GM21825 (cell line): Measurements from ENCODE around the gene SH3BGRL3.
A peak's percentile ranks its signal among the peaks of the same experiment; 100 is the strongest.
"Not testable (repeated sequence)": the region's sequence is repeated elsewhere in the genome, so short reads cannot be mapped to it uniquely, and the experiment has no call there.

Experiments used
- ATAC-seq: cut with Tn5 transposase; IDR thresholded peaks from one replicate; pipeline ENCODE4 v1.9.1; 2021; ENCODE audit warnings: mild to moderate bottlenecking, moderate library complexity; ENCODE audit not compliant: unreplicated experiment

Gene SH3BGRL3

DNA sequence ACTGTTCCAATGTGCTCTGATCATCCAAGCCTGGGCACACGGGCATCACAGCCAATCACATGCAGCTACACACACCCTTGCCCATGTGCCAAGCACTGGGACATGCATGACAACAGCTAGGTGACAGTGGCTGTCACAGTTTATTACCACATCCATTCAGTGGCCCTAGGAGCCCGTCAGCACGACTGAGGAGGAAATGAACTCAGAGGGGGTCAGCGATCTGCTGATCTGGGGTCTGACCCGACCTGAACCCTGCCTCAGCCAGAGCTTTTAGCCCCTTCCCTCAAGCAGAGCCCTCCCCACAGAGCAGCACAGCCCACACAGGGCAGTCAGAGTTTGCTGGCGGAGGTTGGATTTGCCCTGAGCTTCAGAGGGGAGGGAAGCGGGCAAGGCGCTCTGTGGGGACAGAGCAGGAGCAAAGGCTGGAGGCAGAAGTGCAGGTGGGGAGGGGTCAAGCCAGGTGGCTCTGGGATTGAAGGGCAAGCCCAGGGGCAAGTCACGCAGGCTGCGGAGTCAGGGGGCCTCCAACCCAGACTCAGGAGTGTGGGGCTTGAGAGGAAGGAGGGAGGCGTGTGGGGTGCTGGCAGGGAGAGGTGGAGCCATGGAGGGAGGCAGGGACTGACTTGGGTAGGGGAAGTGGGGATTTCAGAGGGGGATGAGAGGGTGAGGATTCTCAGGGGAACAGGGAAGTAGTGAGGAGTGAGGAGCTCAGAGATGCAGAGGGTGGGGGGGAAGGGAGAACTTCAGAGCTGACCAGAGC, 10.4 kb downstream of the SH3BGRL3 start:
- no peak for ATAC-seq

DNA sequence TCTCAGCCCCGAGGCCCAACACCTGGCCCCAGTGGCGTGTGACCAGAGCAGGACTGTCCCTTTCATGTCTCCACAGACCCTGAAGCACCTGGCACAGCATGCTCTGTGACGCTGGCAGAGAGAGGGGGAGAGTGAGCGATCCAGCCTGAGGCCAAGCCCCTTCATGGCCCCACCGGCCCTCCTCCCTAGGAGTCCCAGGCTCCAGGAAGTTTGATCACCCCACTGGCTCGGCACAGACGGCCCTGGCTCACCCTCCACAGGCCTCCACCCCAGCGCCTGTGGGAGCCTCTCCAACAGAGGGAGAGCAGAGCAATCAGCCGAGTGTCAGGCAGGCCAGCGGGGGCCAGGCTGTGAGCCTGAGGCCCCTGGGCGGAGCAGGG, 11.0 kb downstream of the SH3BGRL3 start:
- ATAC-seq, result no peak

DNA sequence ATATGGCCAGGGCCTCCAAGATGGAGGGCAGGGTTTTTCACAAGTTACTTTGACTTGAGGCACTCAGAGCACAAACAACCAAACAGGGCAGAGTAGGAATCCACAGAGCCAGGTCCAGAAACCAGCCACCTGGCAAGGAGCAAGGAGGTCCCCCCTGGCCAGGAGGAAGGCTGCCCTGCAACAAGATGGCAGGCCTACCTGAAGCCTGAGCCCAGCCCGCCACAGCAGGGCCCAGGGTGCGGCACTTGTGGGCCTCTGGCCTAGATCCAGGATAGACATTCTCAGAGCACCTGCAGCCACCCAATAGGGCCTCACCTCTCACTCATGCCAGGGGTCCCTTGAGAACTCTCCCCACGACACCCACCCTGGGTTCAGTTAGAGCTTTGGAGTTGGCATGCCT, 11.5 kb downstream of the SH3BGRL3 start:
- no peak for ATAC-seq

DNA sequence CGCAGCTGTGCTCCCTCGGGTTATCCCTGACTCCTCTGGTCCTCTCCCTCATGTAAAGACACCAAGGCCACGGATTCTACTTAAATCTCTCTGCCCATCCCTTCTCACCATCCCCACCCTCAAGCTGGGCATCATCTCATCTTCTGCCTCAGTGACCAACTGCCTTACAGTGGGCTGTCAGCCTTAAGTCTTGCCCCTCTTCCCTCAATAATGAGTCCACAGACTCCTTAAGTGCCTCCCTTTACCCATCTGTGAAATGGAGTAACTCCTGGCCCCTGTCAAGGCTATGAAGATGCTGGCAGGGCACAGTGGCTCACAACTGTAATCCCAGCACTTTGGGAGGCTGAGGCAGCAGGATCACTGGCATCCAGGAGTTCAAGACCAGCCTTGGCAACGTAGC, 12.1 kb downstream of the SH3BGRL3 start:
- ATAC-seq, result no peak

DNA sequence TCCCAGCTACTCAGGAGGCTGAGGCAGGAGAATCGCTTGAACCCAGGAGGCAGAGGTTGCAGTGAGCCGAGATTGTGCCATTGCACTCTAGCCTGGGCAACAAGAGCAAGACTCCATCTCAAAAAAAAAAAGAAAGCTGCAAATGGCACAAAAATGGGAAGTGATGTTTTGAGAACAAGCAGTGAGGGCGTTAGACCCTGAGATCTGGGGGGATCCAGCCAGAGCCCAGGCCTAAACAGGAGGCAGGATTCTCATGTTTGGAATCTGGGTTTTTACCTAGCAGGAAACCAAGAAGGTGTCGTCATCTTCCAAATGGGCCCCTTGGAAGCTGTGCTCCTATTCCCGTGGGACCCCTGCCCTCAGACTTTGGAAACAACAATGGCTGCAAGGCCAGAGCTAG, 12.8 kb downstream of the SH3BGRL3 start:
- not testable (repeated sequence) for ATAC-seq

DNA sequence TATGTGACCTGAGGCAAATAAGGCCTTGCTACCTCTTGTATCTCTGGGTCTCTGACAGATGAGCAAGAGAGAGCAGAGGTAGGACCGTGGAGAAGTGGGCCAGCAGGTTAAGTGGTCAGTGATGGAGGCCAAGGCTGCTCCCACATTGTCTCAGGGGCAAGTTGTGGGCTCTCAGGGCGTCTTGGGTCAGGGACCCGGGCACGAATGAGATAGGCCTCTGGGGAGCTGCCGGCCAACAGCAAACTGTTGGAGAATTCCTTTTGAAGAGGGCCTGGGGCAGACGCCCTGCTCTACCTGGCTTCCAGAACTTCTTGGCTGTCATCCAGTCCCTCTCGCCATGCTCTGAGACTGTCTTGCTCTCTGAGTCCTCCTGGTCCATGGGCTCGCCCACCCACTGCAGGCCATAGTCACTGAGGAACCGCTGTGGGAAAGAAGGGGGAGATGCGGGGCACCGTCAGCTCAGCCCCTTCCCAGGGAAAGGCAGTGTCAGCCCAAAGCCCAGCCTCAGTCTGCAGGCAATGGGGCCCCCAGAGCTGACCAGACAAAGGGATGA, 14.1 kb downstream of the SH3BGRL3 start:
- no peak for ATAC-seq

DNA sequence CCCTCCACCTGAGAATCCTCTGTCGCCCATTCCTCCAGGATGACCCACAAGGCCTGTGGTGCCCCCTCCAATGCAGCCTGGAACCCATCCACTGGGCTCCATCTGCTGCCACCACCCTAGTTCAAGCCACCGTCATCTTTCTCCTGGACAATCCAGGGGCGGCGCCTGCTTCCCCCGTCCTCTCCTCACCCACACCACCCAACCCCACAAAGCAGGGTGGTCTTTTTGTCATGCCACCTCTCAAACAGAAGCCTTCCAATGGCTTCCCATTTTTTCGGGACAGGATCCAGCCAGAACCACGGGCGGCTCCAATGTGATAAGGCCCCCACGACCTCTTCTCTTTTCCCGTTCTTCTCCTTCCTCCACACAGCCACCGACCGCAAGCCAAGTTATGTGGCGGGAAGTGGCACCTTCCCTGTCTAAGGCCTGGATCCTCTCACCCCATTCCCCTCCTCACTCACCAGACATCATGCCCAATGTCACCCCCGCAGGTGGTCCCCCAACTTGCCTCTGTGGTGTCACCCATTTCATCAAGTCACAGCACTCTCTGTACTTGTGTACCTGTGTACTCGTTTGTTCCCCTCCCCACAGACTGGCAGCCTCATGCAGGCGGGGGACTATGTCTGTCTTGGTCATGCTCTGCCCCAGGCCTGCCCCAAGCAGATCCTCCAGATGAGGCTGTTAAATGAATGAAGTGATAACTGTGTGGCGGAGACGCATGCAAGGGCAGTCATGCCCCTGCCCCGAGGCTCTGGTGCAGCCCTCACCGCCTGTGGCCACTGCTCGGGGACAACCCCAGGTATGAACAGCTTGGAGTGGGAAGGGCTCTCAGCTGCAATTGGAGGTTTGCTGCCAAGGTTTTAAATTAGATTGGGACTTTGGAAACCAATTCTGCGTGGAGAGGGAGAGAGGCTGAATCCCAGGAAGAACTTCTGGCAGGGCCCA, 15.6 kb downstream of the SH3BGRL3 start:
- no peak for ATAC-seq

DNA sequence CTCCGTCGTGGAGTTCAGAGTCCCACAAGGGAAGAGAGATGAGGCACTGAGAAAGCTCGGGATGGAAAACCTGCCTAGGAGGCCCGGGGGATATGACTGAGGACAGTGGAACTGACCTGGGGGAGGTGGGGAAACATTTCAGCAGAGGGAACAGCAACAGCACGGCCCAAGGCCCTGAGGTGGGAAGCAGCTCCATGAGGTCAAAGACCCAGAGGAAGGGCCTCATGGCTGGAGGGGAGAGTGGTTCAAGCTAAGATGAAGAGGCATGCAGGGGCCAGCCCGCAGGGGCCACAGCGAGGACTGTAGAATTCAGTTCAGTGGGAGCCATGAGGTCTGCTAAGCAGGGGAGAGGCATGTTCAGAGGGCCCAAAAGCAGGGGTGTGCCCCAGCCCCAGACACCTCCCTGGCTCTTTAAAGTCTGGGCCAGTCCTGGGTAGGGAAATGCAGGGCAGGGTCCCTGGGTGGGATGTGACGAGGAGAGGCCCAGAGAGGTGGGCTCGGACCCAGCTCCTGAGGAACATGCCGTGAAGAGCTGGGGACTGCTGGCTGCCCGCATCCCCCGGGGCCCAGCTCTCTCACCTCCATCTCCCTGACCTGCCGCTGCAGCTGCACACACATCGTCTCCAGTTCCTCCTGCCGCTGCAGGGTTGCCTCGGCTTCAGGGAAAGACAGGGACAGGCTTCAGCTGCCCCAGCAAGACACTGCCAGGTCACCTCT, 16.6 kb downstream of the SH3BGRL3 start:
- ATAC-seq, result no peak

DNA sequence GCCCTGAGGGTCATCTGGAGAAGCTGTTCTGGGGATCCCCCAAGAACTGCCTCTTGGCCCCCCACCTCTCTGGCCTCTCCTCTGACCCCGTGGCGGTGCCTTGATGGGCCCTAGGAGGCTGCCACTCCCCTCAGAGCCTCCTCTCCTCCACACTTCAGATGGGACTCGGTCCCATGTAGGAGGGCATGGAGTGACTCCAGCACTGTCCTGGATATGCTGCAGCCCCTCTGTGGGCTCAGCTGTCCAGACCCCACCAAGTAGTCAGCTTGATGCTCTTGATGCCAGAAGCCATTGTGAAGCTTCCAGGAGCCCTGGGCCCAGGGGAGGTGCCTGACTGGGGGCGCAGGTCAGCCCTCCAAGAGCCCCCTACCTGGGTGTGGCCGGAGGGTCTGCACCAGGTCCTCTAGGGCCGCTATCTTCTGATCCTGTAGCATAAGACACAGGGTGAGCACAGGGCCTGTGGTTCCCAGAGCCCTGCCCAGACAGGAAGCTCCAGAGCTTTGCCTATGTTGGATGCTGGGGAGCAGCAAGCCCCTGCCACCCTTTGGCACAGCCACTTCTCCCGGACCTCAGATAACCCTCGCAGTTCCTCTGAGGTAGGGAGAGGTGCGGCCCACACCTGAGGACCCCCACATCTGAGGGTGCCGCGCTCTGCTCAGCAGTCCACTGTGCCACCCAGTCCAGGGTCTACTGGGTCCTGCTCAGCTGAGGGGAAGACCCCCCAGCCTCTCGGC, 17.3 kb downstream of the SH3BGRL3 start:
- no peak for ATAC-seq

DNA sequence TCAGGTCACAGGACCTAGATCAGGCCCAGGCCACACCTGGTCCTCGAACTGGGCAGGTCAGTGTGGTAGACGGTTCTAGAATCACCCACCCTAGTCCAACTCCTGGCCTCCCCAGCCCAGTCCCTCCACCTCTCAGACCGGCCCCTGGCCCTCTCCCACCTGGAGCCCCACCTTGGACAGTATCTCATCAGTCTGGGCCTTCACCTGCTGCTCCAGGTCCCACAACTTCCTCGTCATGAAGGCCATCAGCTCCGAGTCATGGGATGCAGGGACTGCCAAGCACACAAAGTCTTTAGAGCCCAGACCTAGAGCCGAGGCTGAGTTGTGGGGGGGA, 17.9 kb downstream of the SH3BGRL3 start:
- ATAC-seq, result no peak

DNA sequence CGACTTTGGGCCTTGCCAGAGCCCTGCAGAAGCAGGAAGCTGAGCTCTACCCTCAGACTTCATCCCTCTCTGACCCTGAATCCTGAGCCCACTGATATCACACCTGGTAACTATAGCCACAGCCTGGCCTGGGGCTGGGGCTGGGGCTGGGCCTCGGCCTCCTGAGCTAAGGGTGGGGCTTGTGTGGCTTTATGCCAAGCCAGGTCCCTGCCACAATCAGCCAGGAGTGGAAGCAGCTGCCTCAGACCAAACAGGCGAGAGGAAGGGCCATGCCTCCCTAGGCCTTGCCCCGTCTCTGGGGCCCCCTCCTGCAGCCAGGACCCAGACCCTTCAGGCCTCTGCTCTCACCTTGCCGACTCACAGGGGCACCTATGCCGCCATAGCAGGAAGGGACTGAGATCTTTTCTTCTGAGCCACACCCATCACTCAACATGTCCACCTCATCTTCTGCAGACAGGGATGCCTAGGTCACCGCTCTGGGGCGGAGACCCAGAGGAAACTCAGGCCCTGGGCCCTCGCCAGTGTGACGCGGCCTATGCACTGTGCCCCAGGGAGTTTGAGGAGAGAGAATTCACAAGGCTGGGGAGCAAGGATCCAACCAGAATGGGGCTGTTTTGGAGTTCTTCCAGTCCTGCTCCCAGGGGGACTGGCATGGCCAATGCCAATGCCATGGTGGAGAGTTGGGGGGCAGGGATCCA, 20.8 kb downstream of the SH3BGRL3 start:
- ATAC-seq, result no peak

DNA sequence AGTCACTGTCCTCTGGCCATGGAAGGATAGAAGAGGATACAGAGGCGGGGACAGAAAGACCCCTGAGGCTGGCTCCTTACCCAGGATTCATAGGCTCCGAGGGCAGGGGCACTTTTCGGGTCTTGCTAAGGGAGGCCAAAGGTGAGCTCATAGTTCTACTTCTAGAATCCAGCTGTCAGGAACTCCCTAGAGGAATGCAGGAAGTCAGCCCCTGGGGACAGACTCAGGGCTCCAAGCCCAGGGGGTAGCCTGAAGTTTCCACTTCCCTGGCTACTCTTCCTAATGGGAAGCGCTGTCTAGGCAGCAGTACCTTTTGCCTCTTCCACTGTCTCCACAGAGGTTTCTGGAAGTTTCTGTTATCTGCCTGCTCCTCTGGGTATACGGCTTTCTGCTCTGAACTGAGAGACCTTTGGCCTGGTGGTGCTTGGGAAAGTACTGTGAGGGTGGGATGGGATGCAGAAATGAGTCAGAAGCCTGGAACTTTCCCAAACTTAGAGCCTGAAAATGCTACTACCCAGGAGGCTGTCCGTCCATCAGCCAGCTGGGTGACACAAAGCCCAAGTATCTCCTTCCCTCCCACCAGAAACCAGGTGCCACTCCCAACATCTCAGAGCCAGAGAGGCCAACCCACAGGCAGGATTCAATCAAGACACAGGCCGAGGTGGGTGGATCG, 23.0 kb downstream of the SH3BGRL3 start:
- ATAC-seq, result no peak

DNA sequence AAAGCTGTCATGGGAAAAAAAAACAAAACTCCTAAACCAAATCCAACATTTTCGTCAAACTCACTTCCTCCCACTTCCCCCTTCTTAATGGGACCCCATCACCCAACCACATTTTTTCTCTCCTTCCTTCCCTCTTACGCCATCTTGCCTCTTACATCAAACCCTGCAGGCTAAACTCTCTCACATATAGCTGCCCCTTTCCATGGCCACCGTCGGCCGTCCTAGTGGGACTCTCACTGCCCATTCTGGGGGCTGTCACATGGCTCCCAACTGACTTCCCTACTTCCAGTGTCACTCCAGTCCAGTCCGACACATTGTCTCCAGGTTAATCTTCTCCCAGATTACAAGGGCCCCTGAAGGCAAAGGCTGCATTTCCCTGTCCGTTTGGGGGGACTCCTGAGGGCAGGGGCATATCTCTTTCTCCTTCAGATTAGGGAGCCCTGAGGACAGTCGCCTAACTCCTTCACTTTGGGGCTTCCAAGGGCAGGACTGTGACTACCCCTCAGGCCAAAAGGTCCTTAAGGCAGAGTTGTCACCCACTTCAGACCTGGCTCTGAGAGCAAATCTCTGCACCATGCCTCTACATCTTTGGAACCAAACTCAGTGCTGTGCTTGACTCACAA, 25.9 kb downstream of the SH3BGRL3 start:
- ATAC-seq, result peak; percentile 4

DNA sequence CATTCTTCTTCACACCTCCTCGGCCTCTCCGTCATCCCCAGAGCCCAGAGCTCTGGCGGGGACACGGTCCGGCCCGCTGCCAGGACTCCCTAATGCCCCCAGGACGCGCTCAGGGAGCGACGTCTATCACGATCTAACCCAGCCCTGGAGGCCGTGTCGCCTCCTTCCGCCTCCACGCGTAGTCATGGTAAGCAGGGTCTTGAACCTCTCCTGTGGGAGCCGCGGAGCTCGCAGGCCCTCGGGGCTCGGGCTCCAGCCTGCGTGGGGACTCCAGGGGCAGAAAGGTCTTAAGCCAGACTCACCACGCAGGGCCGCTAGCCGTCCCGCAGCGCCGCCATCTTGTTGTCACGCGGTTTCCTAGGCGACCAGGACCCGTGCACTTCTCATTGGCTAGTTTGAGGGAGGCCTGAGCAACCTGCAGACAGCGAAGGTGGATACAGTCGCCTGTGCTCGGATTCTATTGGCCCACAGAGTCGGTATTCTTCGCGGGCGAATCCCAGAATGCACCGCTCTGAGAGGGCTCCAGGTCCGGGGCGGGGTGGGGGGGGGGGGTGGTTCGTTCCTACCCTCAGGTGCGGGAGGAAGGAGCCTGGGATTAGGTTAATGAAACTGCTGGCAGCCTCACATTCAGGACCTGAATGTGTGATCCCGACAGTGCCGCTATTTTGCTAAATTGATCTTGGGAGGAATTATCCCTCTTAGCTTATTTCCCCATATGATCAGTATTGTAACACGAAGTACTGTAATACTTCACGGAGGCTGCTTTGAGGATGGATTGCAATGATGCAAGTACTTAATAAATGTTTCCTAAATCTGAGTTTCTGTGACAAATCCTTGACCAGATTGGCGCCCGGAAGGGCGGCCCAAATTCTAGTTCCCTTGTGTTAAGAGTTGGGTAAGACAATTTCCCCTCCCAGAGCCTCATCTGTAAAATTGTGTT, 26.7 kb downstream of the SH3BGRL3 start, which contains the start of gene UBXN11:
UBXN11 (minus strand) TSS at position 347 of the 940 bp plus-strand sequence. CDS start 3,753 bp downstream, outside the sequence.
- peak; percentile 97 for ATAC-seq

DNA sequence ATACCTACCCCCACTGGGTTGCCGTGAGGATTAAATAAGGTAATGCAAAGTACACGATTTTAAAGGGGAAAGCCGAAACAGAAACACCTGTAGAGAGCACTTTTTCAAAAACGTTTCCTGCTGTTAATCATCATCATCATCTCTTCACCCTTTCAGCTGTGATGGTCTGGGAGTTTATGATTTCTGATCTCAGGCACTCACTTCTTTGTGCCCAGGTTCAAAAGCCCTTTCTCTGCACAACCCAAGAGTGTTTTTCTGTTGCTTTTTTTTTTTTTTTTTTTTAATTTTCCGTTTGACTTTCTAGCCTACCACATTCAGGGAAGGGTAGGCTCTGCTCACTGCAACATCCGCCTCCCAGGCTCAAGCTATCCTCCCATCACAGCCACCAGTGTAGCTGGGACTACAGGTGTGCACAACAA, 27.5 kb downstream of the SH3BGRL3 start:
- ATAC-seq, result no peak

DNA sequence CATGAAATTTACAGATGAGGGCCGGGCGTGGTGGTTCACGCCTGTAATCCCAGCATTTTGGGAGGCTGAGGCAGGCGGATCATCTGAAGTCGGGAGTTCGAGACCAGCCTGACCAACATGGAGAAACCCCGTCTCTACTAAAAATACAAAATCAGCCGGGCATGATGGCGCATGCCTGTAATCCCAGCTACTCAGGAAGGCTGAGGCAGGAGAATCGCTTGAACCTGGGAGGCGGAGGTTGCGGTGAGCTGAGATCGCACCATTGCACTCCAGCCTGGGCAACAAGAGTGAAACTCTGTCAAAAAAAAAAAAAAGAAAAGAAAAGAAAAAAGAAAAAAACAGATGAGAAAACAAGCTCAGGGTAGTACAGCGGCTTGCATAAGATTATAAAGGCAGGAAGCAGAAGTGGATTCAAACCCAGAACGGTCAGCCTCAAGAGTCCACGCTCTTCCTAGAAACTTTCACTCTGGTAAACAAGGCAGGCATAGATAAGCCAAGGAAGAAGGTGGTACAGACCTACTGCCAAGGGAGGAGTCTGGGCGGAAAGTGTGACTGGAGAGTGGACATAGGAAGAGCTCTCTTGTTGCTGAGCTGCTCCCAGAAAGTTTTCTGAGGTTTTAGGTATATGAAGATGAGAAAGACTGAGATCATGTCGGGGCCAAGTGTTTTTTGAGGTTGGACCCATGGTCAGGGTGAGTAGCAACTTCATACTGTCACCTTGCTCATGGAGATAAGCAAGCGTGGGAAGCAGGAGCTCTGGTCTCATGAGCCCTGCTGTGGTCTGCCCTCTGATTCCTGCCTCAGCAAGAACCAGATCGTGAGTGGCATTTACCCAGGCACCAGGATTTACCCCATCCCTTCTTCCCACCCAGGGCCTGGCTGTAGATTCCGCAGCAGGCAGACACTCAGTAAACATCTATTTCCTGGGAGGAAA, 28.3 kb downstream of the SH3BGRL3 start:
- ATAC-seq, result not testable (repeated sequence)

DNA sequence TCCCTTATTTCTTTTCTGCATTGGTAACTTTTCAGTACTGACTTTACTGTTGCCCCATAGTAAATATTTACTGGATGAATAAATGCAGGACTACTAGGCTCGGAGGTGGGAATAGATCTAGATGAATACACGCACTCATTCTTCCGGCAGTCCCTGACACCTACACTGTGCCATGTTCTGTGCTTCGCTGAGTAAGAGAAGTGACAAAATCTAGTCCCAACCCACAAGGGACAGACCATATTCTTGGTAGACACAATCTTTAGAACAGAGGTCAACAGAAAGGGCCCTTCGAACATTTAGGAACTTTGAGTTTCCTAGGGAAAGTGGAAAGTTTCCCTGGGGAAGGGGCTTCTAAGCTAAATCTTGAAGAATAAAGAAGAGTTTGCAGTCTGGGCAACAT, 34.6 kb downstream of the SH3BGRL3 start:
- no peak for ATAC-seq
